HL-60 (cell line): Measurements from ENCODE around the gene NRDC.
"Not testable (repeated sequence)": the region's sequence is repeated elsewhere in the genome, so short reads cannot be mapped to it uniquely, and the experiment has no call there.

Source experiments
- DNase-seq, 2 experiments: peaks; one replicate each; pipeline ENCODE4 v3.0.0-alpha.2; 2010 to 2020; ENCODE audit warnings: low read depth in 1 of 2, low spot score in 1 of 2
- H3K27ac ChIP-seq: fragments of 250-450 bp; sonication (Bioruptor Pico); replicated peaks from 2 replicates; pipeline ENCODE4 v1.5.1; 2020; ENCODE audit warnings: mild to moderate bottlenecking, moderate library complexity
- H3K27me3 ChIP-seq: fragments of 250-450 bp; sonication (Bioruptor Pico); 2 replicates; pipeline ENCODE4 v1.5.1; 2021; ENCODE audit warnings: mild to moderate bottlenecking, moderate library complexity; ENCODE audit not compliant: insufficient read depth, poor library complexity, severe bottlenecking
- H3K4me3 ChIP-seq: replicated peaks from 2 replicates; pipeline ENCODE4 v1.5.1; 2011; ENCODE audit warnings: mild to moderate bottlenecking, control low read depth, low read length; ENCODE audit not compliant: insufficient read depth
- GABPA ChIP-seq: IDR thresholded peaks from 2 replicates; pipeline ENCODE4 v1.6.1; 2012; ENCODE audit warnings: low read depth
- POLR2AphosphoS5 ChIP-seq: IDR thresholded peaks from 2 replicates; pipeline ENCODE4 v1.6.1; 2012; ENCODE audit warnings: low read depth
- SPI1 ChIP-seq: IDR thresholded peaks from 2 replicates; pipeline ENCODE4 v1.6.1; 2012; ENCODE audit warnings: low read depth, mild to moderate bottlenecking, borderline replicate concordance
- TF ChIP-seq, protein P1 (sequence below): IDR thresholded peaks from one replicate; pipeline ENCODE4 v1.5.1; 2011; ENCODE audit warnings: low read length, control low read depth, inconsistent platforms; ENCODE audit not compliant: insufficient read depth
- TF ChIP-seq, protein P2 (sequence below): IDR thresholded peaks from 2 replicates; pipeline ENCODE4 v1.6.1; 2012; ENCODE audit warnings: low read depth; ENCODE audit not compliant: insufficient replicate concordance

The NRDC gene

GRCh38 chr1:51819810-51820209, 58.7 kb downstream of the NRDC start:
- H3K27ac ChIP-seq: no peak overlapping the region
- TF ChIP-seq POLR2AphosphoS5: no peak
- TF ChIP-seq, protein P1, sequence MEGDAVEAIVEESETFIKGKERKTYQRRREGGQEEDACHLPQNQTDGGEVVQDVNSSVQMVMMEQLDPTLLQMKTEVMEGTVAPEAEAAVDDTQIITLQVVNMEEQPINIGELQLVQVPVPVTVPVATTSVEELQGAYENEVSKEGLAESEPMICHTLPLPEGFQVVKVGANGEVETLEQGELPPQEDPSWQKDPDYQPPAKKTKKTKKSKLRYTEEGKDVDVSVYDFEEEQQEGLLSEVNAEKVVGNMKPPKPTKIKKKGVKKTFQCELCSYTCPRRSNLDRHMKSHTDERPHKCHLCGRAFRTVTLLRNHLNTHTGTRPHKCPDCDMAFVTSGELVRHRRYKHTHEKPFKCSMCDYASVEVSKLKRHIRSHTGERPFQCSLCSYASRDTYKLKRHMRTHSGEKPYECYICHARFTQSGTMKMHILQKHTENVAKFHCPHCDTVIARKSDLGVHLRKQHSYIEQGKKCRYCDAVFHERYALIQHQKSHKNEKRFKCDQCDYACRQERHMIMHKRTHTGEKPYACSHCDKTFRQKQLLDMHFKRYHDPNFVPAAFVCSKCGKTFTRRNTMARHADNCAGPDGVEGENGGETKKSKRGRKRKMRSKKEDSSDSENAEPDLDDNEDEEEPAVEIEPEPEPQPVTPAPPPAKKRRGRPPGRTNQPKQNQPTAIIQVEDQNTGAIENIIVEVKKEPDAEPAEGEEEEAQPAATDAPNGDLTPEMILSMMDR: no peak
- TF ChIP-seq, protein P2, sequence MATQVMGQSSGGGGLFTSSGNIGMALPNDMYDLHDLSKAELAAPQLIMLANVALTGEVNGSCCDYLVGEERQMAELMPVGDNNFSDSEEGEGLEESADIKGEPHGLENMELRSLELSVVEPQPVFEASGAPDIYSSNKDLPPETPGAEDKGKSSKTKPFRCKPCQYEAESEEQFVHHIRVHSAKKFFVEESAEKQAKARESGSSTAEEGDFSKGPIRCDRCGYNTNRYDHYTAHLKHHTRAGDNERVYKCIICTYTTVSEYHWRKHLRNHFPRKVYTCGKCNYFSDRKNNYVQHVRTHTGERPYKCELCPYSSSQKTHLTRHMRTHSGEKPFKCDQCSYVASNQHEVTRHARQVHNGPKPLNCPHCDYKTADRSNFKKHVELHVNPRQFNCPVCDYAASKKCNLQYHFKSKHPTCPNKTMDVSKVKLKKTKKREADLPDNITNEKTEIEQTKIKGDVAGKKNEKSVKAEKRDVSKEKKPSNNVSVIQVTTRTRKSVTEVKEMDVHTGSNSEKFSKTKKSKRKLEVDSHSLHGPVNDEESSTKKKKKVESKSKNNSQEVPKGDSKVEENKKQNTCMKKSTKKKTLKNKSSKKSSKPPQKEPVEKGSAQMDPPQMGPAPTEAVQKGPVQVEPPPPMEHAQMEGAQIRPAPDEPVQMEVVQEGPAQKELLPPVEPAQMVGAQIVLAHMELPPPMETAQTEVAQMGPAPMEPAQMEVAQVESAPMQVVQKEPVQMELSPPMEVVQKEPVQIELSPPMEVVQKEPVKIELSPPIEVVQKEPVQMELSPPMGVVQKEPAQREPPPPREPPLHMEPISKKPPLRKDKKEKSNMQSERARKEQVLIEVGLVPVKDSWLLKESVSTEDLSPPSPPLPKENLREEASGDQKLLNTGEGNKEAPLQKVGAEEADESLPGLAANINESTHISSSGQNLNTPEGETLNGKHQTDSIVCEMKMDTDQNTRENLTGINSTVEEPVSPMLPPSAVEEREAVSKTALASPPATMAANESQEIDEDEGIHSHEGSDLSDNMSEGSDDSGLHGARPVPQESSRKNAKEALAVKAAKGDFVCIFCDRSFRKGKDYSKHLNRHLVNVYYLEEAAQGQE: no peak
- TF ChIP-seq SPI1: no peak
- no peak for TF ChIP-seq GABPA
- DNase-seq: no peak
- H3K4me3 ChIP-seq: no peak overlapping the region
- no peaks in the 10 kb centered on the region for H3K27me3 ChIP-seq

- not testable (repeated sequence) for DNase-seq, H3K4me3 ChIP-seq, H3K27me3 ChIP-seq, H3K27ac ChIP-seq
Measured at GRCh38 chr1:51819021-51819420, 59.5 kb downstream of the NRDC start.

DNA sequence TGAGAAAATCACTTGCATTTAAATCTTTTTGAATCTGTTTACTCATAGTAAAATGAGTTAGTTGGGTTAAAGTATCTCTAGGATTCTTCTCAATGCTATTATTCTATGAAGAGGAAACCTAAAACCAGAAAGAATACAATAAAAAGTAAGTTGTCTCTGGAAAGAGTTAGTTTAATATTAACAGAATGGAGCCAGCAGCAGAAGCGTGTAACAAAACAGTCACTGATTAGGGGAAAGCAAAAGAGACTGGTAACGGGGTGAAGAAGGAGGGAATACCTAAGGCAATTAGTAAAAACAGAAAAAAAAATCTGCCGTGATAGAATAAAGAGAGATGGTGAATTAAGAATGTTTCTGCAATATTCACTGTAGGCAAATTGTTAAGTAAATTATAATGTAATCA, 60.0 kb downstream of the NRDC start:
- Histone ChIP-seq H3K27me3 (no peaks in the 10 kb centered on the region), H3K4me3 (no peak overlapping the region), H3K27ac (no peak overlapping the region)
- TF ChIP-seq, protein P2: no peak
- TF ChIP-seq SPI1 (no peak), GABPA (no peak), POLR2AphosphoS5 (no peak)
- TF ChIP-seq, protein P1: no peak
- no peak for DNase-seq

DNA sequence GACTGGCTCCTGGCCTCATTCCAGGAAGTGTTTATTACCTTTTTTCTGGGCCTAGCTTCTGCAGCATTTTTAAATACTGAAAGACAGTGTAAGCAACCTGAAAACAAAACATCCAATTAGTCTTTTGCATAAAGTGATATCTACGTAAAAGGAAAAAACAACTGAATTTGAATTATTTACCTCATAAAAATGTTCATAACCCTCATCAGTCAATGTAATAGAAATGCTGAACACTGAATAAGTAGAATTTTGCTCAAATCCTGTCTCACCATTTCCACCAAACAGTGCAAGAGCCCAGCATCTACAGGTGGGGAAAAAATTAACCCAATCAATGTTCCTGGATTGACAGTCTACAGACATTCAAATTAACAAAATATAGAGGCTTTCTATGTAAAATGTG, 64.0 kb downstream of the NRDC start:
- Histone ChIP-seq H3K27ac (no peak overlapping the region), H3K27me3 (no peaks in the 10 kb centered on the region), H3K4me3 (no peak overlapping the region)
- TF ChIP-seq, protein P1: no peak
- TF ChIP-seq, protein P2: no peak
- no peak for TF ChIP-seq GABPA
- no peak for TF ChIP-seq POLR2AphosphoS5
- no peak for TF ChIP-seq SPI1
- DNase-seq: no peak
